ENCODE results near the gene GFOD1. TPM values are rescaled to one million over a fixed set of nuclear protein-coding genes. Genes with fewer than 3 reads are reported as not detected.

GFOD1 gene
- total RNA-seq, 2 experiments from 2014 or later: 22.6 to 35.0 TPM

GRCh38 chr6:13406781-13407180 lies 80.6 kb downstream of the GFOD1 start:
- Histone ChIP-seq H3K9me2 (ENCODE audit: insufficient read depth, low read length) (no peaks in the 10 kb centered on the region), H3K27ac (ENCODE audit: low read depth, low read length, poor library complexity, severe bottlenecking) (no peak overlapping the region), H2AFZ (ENCODE audit: low read length) (no peak overlapping the region), H3K4me1 (ENCODE audit: insufficient read depth, low read length, poor library complexity, severe bottlenecking) (no peaks in the 10 kb centered on the region), H3K4me3 (ENCODE audit: low read depth, low read length, poor library complexity, severe bottlenecking) (no peak overlapping the region), H3K9me3 (ENCODE audit: low read length) (no peaks in the 10 kb centered on the region), H3K79me2 (ENCODE audit: insufficient read depth, low read depth, low read length) (no peaks in the 10 kb centered on the region), H4K20me1 (ENCODE audit: insufficient read depth, low read length) (no peaks in the 10 kb centered on the region), H3K4me2 (ENCODE audit: low read length) (no peak overlapping the region), H3K36me3 (ENCODE audit: insufficient read depth, low read length) (no peaks in the 10 kb centered on the region; the same call in 1 of the 2 replicates)
- no TSS peak for BruUV-seq (replicated peaks)
- no peak for DNase-seq (ENCODE audit: low spot score)
- CTCF ChIA-PET (ENCODE audit: unreplicated experiment): no interaction called here
- POLR2A ChIA-PET: interaction anchor here (0.7 to 1.2 kb wide), 5 partner anchors 10 to 129 kb away, joined by 3 to 4 read pairs (median 3); no protein-coding TSS in a partner anchor
- intact Hi-C loops (cut with micrococcal nuclease; ENCODE audit: unreplicated experiment): no loop called here
- TF ChIP-seq CTCF (conservative IDR thresholded peaks at IDR 0.05; ENCODE audit: low read length) (no peak), EZH2phosphoT487 (IDR thresholded peaks at IDR 0.05; ENCODE audit: borderline replicate concordance, low read depth, low read length) (no peak)

- Histone ChIP-seq H3K9me2 (ENCODE audit: insufficient read depth, low read length) (no peaks in the 10 kb centered on the region), H3K4me3 (ENCODE audit: low read depth, low read length, poor library complexity, severe bottlenecking) (no peak overlapping the region), H3K4me1 (ENCODE audit: insufficient read depth, low read length, poor library complexity, severe bottlenecking) (peaks cover 1% of the 10 kb centered on the region), H3K4me2 (ENCODE audit: low read length) (no peak overlapping the region), H3K27ac (ENCODE audit: low read depth, low read length, poor library complexity, severe bottlenecking) (no peak overlapping the region), H3K79me2 (ENCODE audit: insufficient read depth, low read depth, low read length) (no peaks in the 10 kb centered on the region), H3K9me3 (ENCODE audit: low read length) (no peaks in the 10 kb centered on the region), H3K36me3 (ENCODE audit: insufficient read depth, low read length) (no peaks in the 10 kb centered on the region; the same call in 1 of the 2 replicates), H2AFZ (ENCODE audit: low read length) (no peak overlapping the region), H4K20me1 (ENCODE audit: insufficient read depth, low read length) (no peaks in the 10 kb centered on the region)
- ChIA-PET POLR2A (interaction anchor here (0.7 to 1.1 kb wide), 5 partner anchors 10 to 130 kb away, joined by 3 to 4 read pairs (median 3); no protein-coding TSS in a partner anchor), CTCF (ENCODE audit: unreplicated experiment) (no interaction called here)
- intact Hi-C loops (cut with micrococcal nuclease; ENCODE audit: unreplicated experiment): no loop called here
- BruUV-seq (replicated peaks): no TSS peak
- no peak for TF ChIP-seq EZH2phosphoT487 (IDR thresholded peaks at IDR 0.05; ENCODE audit: borderline replicate concordance, low read depth, low read length)
- TF ChIP-seq CTCF (conservative IDR thresholded peaks at IDR 0.05; ENCODE audit: low read length): no peak
- no peak for DNase-seq (ENCODE audit: low spot score)
These were observed 81.4 kb downstream of the GFOD1 start for GRCh38 chr6:13405961-13406477.

GRCh38 chr6:13404892-13405254 lies 82.5 kb downstream of the GFOD1 start:
- no peak for DNase-seq (ENCODE audit: low spot score)
- no peaks in the 10 kb centered on the region for H3K9me2 ChIP-seq (ENCODE audit: insufficient read depth, low read length)
- TF ChIP-seq CTCF (conservative IDR thresholded peaks at IDR 0.05; ENCODE audit: low read length): no peak
- TF ChIP-seq EZH2phosphoT487 (IDR thresholded peaks at IDR 0.05; ENCODE audit: borderline replicate concordance, low read depth, low read length): no peak
- H3K4me3 ChIP-seq (ENCODE audit: low read depth, low read length, poor library complexity, severe bottlenecking): no peak overlapping the region
- CTCF ChIA-PET (ENCODE audit: unreplicated experiment): no interaction called here
- no TSS peak for BruUV-seq (replicated peaks)
- H3K36me3 ChIP-seq (ENCODE audit: insufficient read depth, low read length): no peaks in the 10 kb centered on the region; the same call in 1 of the 2 replicates
- H3K27ac ChIP-seq (ENCODE audit: low read depth, low read length, poor library complexity, severe bottlenecking): no peak overlapping the region
- no peaks in the 10 kb centered on the region for H3K79me2 ChIP-seq (ENCODE audit: insufficient read depth, low read depth, low read length)
- peaks cover 7% of the 10 kb centered on the region for H3K4me1 ChIP-seq (ENCODE audit: insufficient read depth, low read length, poor library complexity, severe bottlenecking)
- no peaks in the 10 kb centered on the region for H3K9me3 ChIP-seq (ENCODE audit: low read length)
- H4K20me1 ChIP-seq (ENCODE audit: insufficient read depth, low read length): no peaks in the 10 kb centered on the region
- POLR2A ChIA-PET: interaction anchor here (0.8 to 1.1 kb wide), 3 partner anchors 13 to 21 kb away, joined by 3 to 4 read pairs (median 3); no protein-coding TSS in a partner anchor
- H2AFZ ChIP-seq (ENCODE audit: low read length): no peak overlapping the region
- intact Hi-C loops (cut with micrococcal nuclease; ENCODE audit: unreplicated experiment): no loop called here
- H3K4me2 ChIP-seq (ENCODE audit: low read length): no peak overlapping the region

Measured in OCI-LY7 (cell line).